SU-DHL-6 (cell line): ENCODE data around the gene SUCLG2.

Experiments
- EZH2phosphoT487 ChIP-seq: fragments of 200-600 bp; sonication (generic), shearing (Covaris generic); conservative IDR thresholded peaks from 2 replicates; pipeline ENCODE4 v1.6.1; 2018; ENCODE audit warnings: mild to moderate bottlenecking, antibody characterized with exemption, low read length, moderate library complexity, mixed read lengths
- TF ChIP-seq, protein P1 (sequence below): fragments of 200-600 bp; sonication (generic); IDR thresholded peaks from one replicate; pipeline ENCODE4 v1.5.1; 2017; ENCODE audit warnings: antibody characterized with exemption, mild to moderate bottlenecking, low read length, moderate library complexity; ENCODE audit not compliant: insufficient read depth, poor library complexity, severe bottlenecking

GRCh38 chr3:67335813-67336212 is 318.6 kb downstream of the SUCLG2 start:
- TF ChIP-seq, protein P1, sequence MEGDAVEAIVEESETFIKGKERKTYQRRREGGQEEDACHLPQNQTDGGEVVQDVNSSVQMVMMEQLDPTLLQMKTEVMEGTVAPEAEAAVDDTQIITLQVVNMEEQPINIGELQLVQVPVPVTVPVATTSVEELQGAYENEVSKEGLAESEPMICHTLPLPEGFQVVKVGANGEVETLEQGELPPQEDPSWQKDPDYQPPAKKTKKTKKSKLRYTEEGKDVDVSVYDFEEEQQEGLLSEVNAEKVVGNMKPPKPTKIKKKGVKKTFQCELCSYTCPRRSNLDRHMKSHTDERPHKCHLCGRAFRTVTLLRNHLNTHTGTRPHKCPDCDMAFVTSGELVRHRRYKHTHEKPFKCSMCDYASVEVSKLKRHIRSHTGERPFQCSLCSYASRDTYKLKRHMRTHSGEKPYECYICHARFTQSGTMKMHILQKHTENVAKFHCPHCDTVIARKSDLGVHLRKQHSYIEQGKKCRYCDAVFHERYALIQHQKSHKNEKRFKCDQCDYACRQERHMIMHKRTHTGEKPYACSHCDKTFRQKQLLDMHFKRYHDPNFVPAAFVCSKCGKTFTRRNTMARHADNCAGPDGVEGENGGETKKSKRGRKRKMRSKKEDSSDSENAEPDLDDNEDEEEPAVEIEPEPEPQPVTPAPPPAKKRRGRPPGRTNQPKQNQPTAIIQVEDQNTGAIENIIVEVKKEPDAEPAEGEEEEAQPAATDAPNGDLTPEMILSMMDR: no peak
- TF ChIP-seq EZH2phosphoT487: no peak
